PC-3 (cell line): ENCODE measurements around the gene ORMDL3. TPM values are rescaled to one million over a fixed set of nuclear protein-coding genes. Genes with fewer than 3 reads are reported as not detected.

Source experiments
- ATAC-seq: fragments of 200-7000 bp; cut with Tn5 transposase; 2 replicates; pipeline ENCODE4 v1.9.1; 2020; ENCODE audit warnings: mild to moderate bottlenecking, moderate library complexity
- BruUV-seq: library from RNA; stranded (reverse); fragments of 400-500 nt; replicated peaks from 2 replicates; lab custom pipeline; 2021; lab: Mats Ljungman, UMichigan
- CTCF ChIA-PET: fragments of 300-600 bp; sonication (Branson Sonifier 250); formaldehyde crosslinking; loops from one replicate; lab custom pipeline; 2022; ENCODE audit warnings: antibody characterized with exemption; lab: Charles Lee
- POLR2A ChIA-PET: fragments of 300-600 bp; sonication (Branson Sonifier 250); formaldehyde crosslinking; loops from one replicate; lab custom pipeline; 2022; ENCODE audit warnings: antibody characterized with exemption; ENCODE audit not compliant: unreplicated experiment; lab: Charles Lee
- DNase-seq: peaks from one replicate; pipeline ENCODE4 v3.0.0-alpha.2; 2015
- H2AFZ ChIP-seq: fragments of 300-600 bp; sonication (generic); 2 replicates; pipeline ENCODE4 v1.6.0; 2016; ENCODE audit warnings: antibody characterized with exemption, low read length
- H3F3A ChIP-seq: fragments of 300-600 bp; sonication (generic); one replicate; pipeline ENCODE4 v1.6.0; 2017; ENCODE audit warnings: antibody characterized with exemption, low read length, control low read depth, mild to moderate bottlenecking; ENCODE audit not compliant: unreplicated experiment
- H3K27ac ChIP-seq: fragments of 300-600 bp; sonication (generic); 2 replicates; pipeline ENCODE4 v1.5.1; 2016; ENCODE audit warnings: mild to moderate bottlenecking, low read length
- H3K27me3 ChIP-seq: fragments of 300-600 bp; sonication (generic); 2 replicates; pipeline ENCODE4 v1.6.1; 2016; ENCODE audit warnings: low read length, mixed read lengths
- H3K36me3 ChIP-seq: fragments of 300-600 bp; sonication (generic); 2 replicates; pipeline ENCODE4 v1.6.1; 2016; ENCODE audit warnings: low read depth, mixed run types, low read length, mixed read lengths
- H3K4me1 ChIP-seq: fragments of 300-600 bp; sonication (generic); 2 replicates; pipeline ENCODE4 v1.5.1; 2016; ENCODE audit warnings: low read length; ENCODE audit not compliant: insufficient read depth
- H3K4me2 ChIP-seq: fragments of 300-600 bp; sonication (generic); 2 replicates; pipeline ENCODE4 v1.6.0; 2016; ENCODE audit warnings: low read length
- H3K4me3 ChIP-seq: fragments of 300-600 bp; sonication (generic); 2 replicates; pipeline ENCODE4 v1.5.1; 2016; ENCODE audit warnings: mild to moderate bottlenecking, low read length, mixed read lengths
- H3K79me2 ChIP-seq: fragments of 300-600 bp; sonication (generic); 2 replicates; pipeline ENCODE4 v1.6.1; 2017; ENCODE audit warnings: low read length, mixed read lengths
- H3K9ac ChIP-seq: fragments of 300-600 bp; sonication (generic); 2 replicates; pipeline ENCODE4 v1.6.0; 2016; ENCODE audit warnings: mild to moderate bottlenecking, low read length
- H3K9me2 ChIP-seq: fragments of 300-600 bp; sonication (generic); replicated peaks from 2 replicates; pipeline ENCODE4 v1.6.1; 2016; ENCODE audit warnings: mixed run types, low read length, mixed read lengths
- H3K9me3 ChIP-seq: fragments of 300-600 bp; sonication (generic); 2 replicates; pipeline ENCODE4 v1.6.1; 2016; ENCODE audit warnings: low read length, mixed read lengths
- H4K20me1 ChIP-seq: fragments of 300-600 bp; sonication (generic); 2 replicates; pipeline ENCODE4 v1.6.1; 2016; ENCODE audit warnings: low read length, mixed read lengths
- EZH2 ChIP-seq: fragments of 300-600 bp; sonication (generic); IDR thresholded peaks from one replicate; pipeline ENCODE4 v1.6.1; 2017; ENCODE audit warnings: antibody characterized with exemption, mild to moderate bottlenecking, low read length; ENCODE audit not compliant: unreplicated experiment
- EZH2phosphoT487 ChIP-seq: fragments of 300-600 bp; sonication (generic); IDR thresholded peaks from 2 replicates; pipeline ENCODE4 v1.6.1; 2018; ENCODE audit warnings: mild to moderate bottlenecking, antibody characterized with exemption, low read length, borderline replicate concordance
- intact Hi-C: fragments of 100-400 bp; cut with micrococcal nuclease; formaldehyde crosslinking; loops from 2 replicates; pipeline ENCODE4 v1.9.0; 2023
- total RNA-seq: library from RNA; depleted of rRNA; stranded (reverse); fragments of >200 nt; gene quantifications from 2 replicates; pipeline ENCODE4 v1.2.3, GENCODE V29; 2014
- TF ChIP-seq, protein P1 (sequence below): fragments of 300-600 bp; sonication (generic); conservative IDR thresholded peaks from 2 replicates; pipeline ENCODE4 v1.5.1; 2017; ENCODE audit warnings: antibody characterized with exemption, low read depth, mild to moderate bottlenecking, low read length

Gene ORMDL3
- total RNA-seq, 1 experiment from 2014 or later, result 27.4 TPM

DNA sequence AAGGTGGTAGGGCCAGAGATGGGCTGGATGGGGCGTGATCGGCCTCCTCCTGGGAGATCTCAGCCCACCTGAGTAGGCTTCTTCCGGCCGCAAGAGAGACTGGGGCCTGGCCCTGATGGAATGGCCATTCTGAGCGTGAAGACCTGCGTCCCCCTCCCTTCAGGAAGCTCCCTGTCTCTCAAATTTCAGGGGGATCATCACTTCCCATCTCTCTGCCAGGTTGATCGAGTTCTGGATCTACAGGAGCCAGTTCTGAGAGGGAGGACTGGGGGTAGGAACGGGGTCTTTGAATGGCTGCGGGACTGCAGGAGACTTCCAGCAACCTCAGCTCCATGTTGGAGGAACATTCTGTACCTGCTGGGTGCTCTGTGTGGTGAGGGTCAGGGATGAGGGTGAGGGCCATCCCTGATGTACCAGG, 26.1 kb upstream of the ORMDL3 start:
- no peak for DNase-seq
- Histone ChIP-seq H3K4me2 (peak overlapping the region; percentile 65), H3K4me1 (peaks cover 8% of the 10 kb centered on the region), H4K20me1 (no peaks in the 10 kb centered on the region), H2AFZ (peak overlapping the region; percentile 66), H3F3A (no peaks in the 10 kb centered on the region), H3K9me3 (no peaks in the 10 kb centered on the region), H3K79me2 (no peaks in the 10 kb centered on the region), H3K4me3 (peak overlapping the region; percentile 43; the same call in 1 of the 2 replicates), H3K9me2 (no peaks in the 10 kb centered on the region), H3K27me3 (no peaks in the 10 kb centered on the region), H3K36me3 (no peaks in the 10 kb centered on the region), H3K27ac (no peak overlapping the region), H3K9ac (no peak overlapping the region)
- ChIA-PET CTCF (no interaction called here), POLR2A (interaction anchor here (0.6 to 0.7 kb wide), 2 partner anchors 327 to 1094 kb away, joined by 3 to 5 read pairs; no protein-coding TSS in a partner anchor)
- intact Hi-C loops, result no loop called here
- no peak for TF ChIP-seq EZH2
- no peak for ATAC-seq
- BruUV-seq, result no TSS peak

DNA sequence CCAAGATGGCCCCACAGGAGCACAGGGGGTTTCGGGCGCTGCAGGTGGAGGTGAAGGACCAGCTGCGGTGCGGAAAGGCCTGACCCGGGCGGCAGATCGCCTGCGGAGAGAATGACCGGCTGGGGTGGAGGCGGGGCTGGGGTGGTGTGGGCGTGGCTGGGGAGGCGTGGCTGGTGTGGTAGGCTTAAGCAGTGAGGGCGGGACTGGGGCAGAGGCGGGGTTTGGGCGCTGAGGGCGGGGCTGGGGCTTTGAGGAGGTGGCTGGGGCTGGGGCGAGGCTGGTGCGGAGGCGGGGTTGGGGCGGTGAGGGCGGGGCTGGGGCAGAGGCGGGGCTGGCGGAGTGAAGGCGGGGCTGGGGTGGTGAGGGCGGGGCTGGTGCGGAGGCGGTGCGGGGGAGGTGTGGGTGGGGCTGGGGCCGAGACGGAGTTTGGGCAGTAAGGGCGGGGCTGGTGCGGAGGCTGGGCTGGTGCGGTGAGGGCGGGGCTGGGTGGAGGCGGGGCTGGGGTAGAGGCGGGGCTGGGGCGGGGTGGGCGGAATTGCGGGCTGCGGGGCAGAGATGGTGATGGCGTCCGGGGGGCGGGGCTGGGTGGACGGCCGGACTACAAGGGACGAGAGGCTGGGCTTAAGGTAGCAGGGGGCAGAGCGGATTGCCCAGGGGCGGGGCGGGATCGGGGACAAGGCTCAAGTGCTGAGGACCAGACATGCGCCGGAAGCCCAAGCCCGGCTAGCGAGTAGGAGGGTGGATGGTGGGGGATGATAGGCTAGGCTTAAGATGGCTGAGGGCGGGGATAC, 25.5 kb upstream of the ORMDL3 start:
- TF ChIP-seq EZH2 (no peak), EZH2phosphoT487 (no peak)
- TF ChIP-seq, protein P1, sequence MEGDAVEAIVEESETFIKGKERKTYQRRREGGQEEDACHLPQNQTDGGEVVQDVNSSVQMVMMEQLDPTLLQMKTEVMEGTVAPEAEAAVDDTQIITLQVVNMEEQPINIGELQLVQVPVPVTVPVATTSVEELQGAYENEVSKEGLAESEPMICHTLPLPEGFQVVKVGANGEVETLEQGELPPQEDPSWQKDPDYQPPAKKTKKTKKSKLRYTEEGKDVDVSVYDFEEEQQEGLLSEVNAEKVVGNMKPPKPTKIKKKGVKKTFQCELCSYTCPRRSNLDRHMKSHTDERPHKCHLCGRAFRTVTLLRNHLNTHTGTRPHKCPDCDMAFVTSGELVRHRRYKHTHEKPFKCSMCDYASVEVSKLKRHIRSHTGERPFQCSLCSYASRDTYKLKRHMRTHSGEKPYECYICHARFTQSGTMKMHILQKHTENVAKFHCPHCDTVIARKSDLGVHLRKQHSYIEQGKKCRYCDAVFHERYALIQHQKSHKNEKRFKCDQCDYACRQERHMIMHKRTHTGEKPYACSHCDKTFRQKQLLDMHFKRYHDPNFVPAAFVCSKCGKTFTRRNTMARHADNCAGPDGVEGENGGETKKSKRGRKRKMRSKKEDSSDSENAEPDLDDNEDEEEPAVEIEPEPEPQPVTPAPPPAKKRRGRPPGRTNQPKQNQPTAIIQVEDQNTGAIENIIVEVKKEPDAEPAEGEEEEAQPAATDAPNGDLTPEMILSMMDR, result no peak
- Histone ChIP-seq H3K9ac (no peak overlapping the region), H3K4me3 (peak overlapping the region; percentile 60), H3K9me3 (no peaks in the 10 kb centered on the region), H3K9me2 (no peaks in the 10 kb centered on the region), H3K27me3 (no peaks in the 10 kb centered on the region), H3K79me2 (no peaks in the 10 kb centered on the region), H3K27ac (no peak overlapping the region), H2AFZ (peak overlapping the region; percentile 83), H3F3A (no peaks in the 10 kb centered on the region), H3K36me3 (no peaks in the 10 kb centered on the region), H3K4me1 (peaks cover 8% of the 10 kb centered on the region), H4K20me1 (no peaks in the 10 kb centered on the region), H3K4me2 (peak overlapping the region; percentile 85)
- POLR2A ChIA-PET, result interaction anchor here (0.6 to 0.7 kb wide), 2 partner anchors 327 to 1094 kb away, joined by 3 to 5 read pairs; no protein-coding TSS in a partner anchor
- ATAC-seq (peak; percentile 93), DNase-seq (peak; percentile 79)
- intact Hi-C loops, result no loop called here
- BruUV-seq, result no TSS peak
- CTCF ChIA-PET, result interaction anchor here (0.6 kb wide), 1 partner anchor 1834 kb away, joined by 6 read pairs; the partner anchor contains the start of gene JUP

DNA sequence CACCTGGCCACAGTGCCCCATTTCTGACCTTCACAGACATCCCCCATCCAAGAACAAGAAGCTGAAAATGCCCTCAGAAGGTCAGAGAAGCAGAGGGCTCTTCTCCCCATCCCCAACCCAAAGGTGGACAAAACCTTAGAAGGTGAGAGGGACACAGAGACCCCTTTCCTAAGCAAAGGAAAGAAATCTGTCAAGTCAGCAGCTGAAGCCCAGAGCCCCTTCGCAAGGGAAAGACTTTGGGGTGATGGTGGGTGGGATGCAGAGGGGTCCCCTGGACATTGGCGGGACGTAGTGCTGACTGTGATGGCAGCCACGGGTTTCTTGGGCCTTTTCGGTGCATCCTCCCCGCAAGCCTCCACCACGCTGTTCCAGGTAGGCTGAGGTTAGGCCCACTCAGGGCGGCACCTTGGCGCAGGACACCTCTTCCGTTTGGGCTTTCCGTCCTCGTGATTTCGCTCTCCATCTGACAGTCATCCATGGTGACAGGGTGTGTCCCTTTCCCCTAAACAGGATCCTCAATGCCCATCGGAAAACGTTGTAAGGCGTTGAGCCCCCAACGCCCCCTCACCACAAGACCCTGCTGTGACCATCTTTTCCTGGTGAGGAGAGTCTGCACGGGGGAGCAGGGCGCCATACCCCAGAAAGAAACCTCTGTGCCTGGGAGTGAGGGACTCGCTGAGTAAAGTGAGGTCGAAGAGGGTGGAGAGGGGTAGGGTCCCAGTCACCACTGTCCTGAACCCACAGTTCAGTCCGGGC, 24.7 kb upstream of the ORMDL3 start:
- intact Hi-C loops, result no loop called here
- TF ChIP-seq, protein P1, result no peak
- peak overlapping the region; percentile 83 for H2AFZ ChIP-seq
- ChIA-PET POLR2A (no interaction called here), CTCF (interaction anchor here (0.6 kb wide), 1 partner anchor 1835 kb away, joined by 6 read pairs; the partner anchor contains the start of gene JUP)
- peaks cover 8% of the 10 kb centered on the region for H3K4me1 ChIP-seq
- H4K20me1 ChIP-seq, result no peaks in the 10 kb centered on the region
- DNase-seq, result no peak
- H3K4me3 ChIP-seq, result peak overlapping the region; percentile 60
- peak overlapping the region; percentile 85 for H3K4me2 ChIP-seq
- no TSS peak for BruUV-seq
- H3K27ac ChIP-seq, result no peak overlapping the region
- H3K79me2 ChIP-seq, result no peaks in the 10 kb centered on the region
- H3K9me2 ChIP-seq, result no peaks in the 10 kb centered on the region
- H3K27me3 ChIP-seq, result no peaks in the 10 kb centered on the region
- H3F3A ChIP-seq, result no peaks in the 10 kb centered on the region
- no peak overlapping the region for H3K9ac ChIP-seq
- H3K36me3 ChIP-seq, result no peaks in the 10 kb centered on the region
- H3K9me3 ChIP-seq, result no peaks in the 10 kb centered on the region
- no peak for ATAC-seq
